GM23338 (cell line): Measurements from ENCODE around the gene MRPL32. TPM values are rescaled to one million over a fixed set of nuclear protein-coding genes. Genes with fewer than 3 reads are reported as not detected.

ENCODE experiments used
- ATAC-seq: fragments of 200-7000 bp; cut with Tn5 transposase; 3 replicates; pipeline ENCODE4 v1.9.1; 2020
- DNase-seq: peaks from one replicate; pipeline ENCODE4 v3.0.0-alpha.2; 2015; ENCODE audit warnings: low spot score
- H2AFZ ChIP-seq: fragments of 200-600 bp; sonication (generic); 2 replicates; pipeline ENCODE4 v1.8.0; 2016; ENCODE audit warnings: antibody characterized with exemption, mild to moderate bottlenecking, moderate library complexity
- H3F3A ChIP-seq: fragments of 200-600 bp; sonication (generic); replicated peaks from 2 replicates; pipeline ENCODE4 v1.8.0; 2017; ENCODE audit warnings: antibody characterized with exemption, mixed run types, low read depth
- H3K27ac ChIP-seq: fragments of 200-600 bp; sonication (generic); 2 replicates; pipeline ENCODE4 v1.6.1; 2016; ENCODE audit warnings: low read depth
- H3K27me3 ChIP-seq: fragments of 200-600 bp; sonication (generic); 2 replicates; pipeline ENCODE4 v1.8.0; 2016; ENCODE audit warnings: mild to moderate bottlenecking, mixed run types, moderate library complexity; ENCODE audit not compliant: insufficient read depth
- H3K36me3 ChIP-seq: fragments of 200-600 bp; sonication (generic); 2 replicates; pipeline ENCODE4 v1.8.0; 2016; ENCODE audit warnings: mild to moderate bottlenecking; ENCODE audit not compliant: insufficient read depth
- H3K4me1 ChIP-seq: fragments of 200-600 bp; sonication (generic); 2 replicates; pipeline ENCODE4 v1.8.0; 2016; ENCODE audit warnings: mild to moderate bottlenecking, moderate library complexity; ENCODE audit not compliant: insufficient read depth
- H3K4me2 ChIP-seq: fragments of 200-600 bp; sonication (generic); 2 replicates; pipeline ENCODE4 v1.7.1; 2017; ENCODE audit warnings: mixed run types
- H3K4me3 ChIP-seq: fragments of 200-600 bp; sonication (generic); 2 replicates; pipeline ENCODE4 v1.6.1; 2016; ENCODE audit warnings: mixed run types
- H3K79me2 ChIP-seq: fragments of 200-600 bp; sonication (generic); replicated peaks from 2 replicates; pipeline ENCODE4 v1.8.0; 2017; ENCODE audit warnings: mild to moderate bottlenecking; ENCODE audit not compliant: insufficient read depth
- H3K9me2 ChIP-seq: fragments of 200-600 bp; sonication (generic); 2 replicates; pipeline ENCODE4 v1.8.0; 2017; ENCODE audit not compliant: insufficient read depth
- H4K20me1 ChIP-seq: fragments of 200-600 bp; sonication (generic); replicated peaks from 2 replicates; pipeline ENCODE4 v1.8.0; 2017; ENCODE audit warnings: mild to moderate bottlenecking; ENCODE audit not compliant: insufficient read depth
- H3K27ac Mint-ChIP-seq: 2 replicates; pipeline ENCODE4 v1.8.0; 2020; ENCODE audit warnings: inconsistent platforms, mild to moderate bottlenecking, moderate library complexity, mixed read lengths
- H3K27me3 Mint-ChIP-seq: 3 replicates; pipeline ENCODE4 v1.8.0; 2022; ENCODE audit warnings: low read depth, mild to moderate bottlenecking, moderate library complexity, mixed read lengths, inconsistent platforms; ENCODE audit not compliant: insufficient read depth, poor library complexity
- H3K36me3 Mint-ChIP-seq: 3 replicates; pipeline ENCODE4 v1.8.0; 2021; ENCODE audit warnings: low read depth, mild to moderate bottlenecking, inconsistent platforms, moderate library complexity, mixed read lengths
- H3K4me1 Mint-ChIP-seq: 3 replicates; pipeline ENCODE4 v1.8.0; 2020; ENCODE audit warnings: mild to moderate bottlenecking, inconsistent platforms, mixed read lengths
- H3K4me3 Mint-ChIP-seq: 3 replicates; pipeline ENCODE4 v1.8.0; 2021; ENCODE audit warnings: moderate library complexity, mild to moderate bottlenecking, inconsistent platforms, mixed read lengths
- H3K9me3 Mint-ChIP-seq: 3 replicates; pipeline ENCODE4 v1.8.0; 2020; ENCODE audit warnings: moderate library complexity, mild to moderate bottlenecking, inconsistent platforms, mixed read lengths
- CREB1 ChIP-seq: fragments of 250-450 bp; sonication (Bioruptor Pico); IDR thresholded peaks from 2 replicates; pipeline ENCODE4 v1.5.0; 2020; ENCODE audit warnings: low read depth, mild to moderate bottlenecking, moderate library complexity
- CTCF ChIP-seq, 2 experiments: fragments of 200-600 bp in 1 of 2; sonication (generic) in 1 of 2; conservative IDR thresholded peaks; 2 replicates each; pipeline versions ENCODE4 v1.5.1 to v1.6.1; 2016 to 2017; ENCODE audit warnings: antibody characterized with exemption in 2 of 2, low read depth in 2 of 2, mild to moderate bottlenecking in 2 of 2, moderate library complexity in 1 of 2
- EZH2 ChIP-seq: fragments of 200-600 bp; sonication (generic); IDR thresholded peaks from one replicate; pipeline ENCODE4 v1.8.0; 2017; ENCODE audit warnings: antibody characterized with exemption, mild to moderate bottlenecking, low read depth; ENCODE audit not compliant: unreplicated experiment
- EZH2phosphoT487 ChIP-seq: fragments of 200-600 bp; sonication (generic); IDR thresholded peaks from one replicate; pipeline ENCODE4 v1.8.1; 2018; ENCODE audit warnings: antibody characterized with exemption; ENCODE audit not compliant: unreplicated experiment
- JUNB ChIP-seq: IDR thresholded peaks from one replicate; pipeline ENCODE4 v1.6.1; 2016; ENCODE audit warnings: antibody characterized with exemption; ENCODE audit not compliant: unreplicated experiment
- NANOG ChIP-seq: IDR thresholded peaks from 2 replicates; pipeline ENCODE4 v1.6.1; 2016; ENCODE audit warnings: antibody characterized with exemption, borderline replicate concordance
- POLR2AphosphoS5 ChIP-seq: IDR thresholded peaks from 2 replicates; pipeline ENCODE4 v1.6.1; 2016; ENCODE audit warnings: antibody characterized with exemption, low read depth
- STAT1 ChIP-seq: IDR thresholded peaks from one replicate; pipeline ENCODE4 v1.6.1; 2016; ENCODE audit warnings: antibody characterized with exemption; ENCODE audit not compliant: unreplicated experiment
- ZNF114 ChIP-seq: fragments of 250-450 bp; sonication (Bioruptor Pico); IDR thresholded peaks from 2 replicates; pipeline ENCODE4 v1.5.0; 2020; ENCODE audit warnings: mild to moderate bottlenecking, moderate library complexity
- ZNF331 ChIP-seq: fragments of 250-450 bp; sonication (Bioruptor Pico); IDR thresholded peaks from 2 replicates; pipeline ENCODE4 v1.5.0; 2020; ENCODE audit warnings: low read depth, mild to moderate bottlenecking, moderate library complexity
- polyA plus RNA-seq: library from polyadenylated mRNA; unstranded; fragments of >200 nt; fragmentation: Nextera tagmentation; extraction: Ambion mirVana; gene quantifications from 2 replicates; pipeline ENCODE4 v1.2.1, GENCODE V29; 2016
- total RNA-seq: library from RNA; depleted of rRNA; stranded (reverse); fragments of >200 nt; shearing (Covaris generic); gene quantifications from 2 replicates; pipeline ENCODE4 v1.2.3, GENCODE V29; 2014
- TF ChIP-seq, protein P1 (sequence below): fragments of 250-450 bp; sonication (Bioruptor Pico); IDR thresholded peaks from 2 replicates; pipeline ENCODE4 v1.5.0; 2020; ENCODE audit warnings: mild to moderate bottlenecking, moderate library complexity
- TF ChIP-seq, protein P2 (sequence below): IDR thresholded peaks from 2 replicates; pipeline ENCODE4 v1.6.1; 2016; ENCODE audit warnings: antibody characterized with exemption

The MRPL32 gene
- total and polyA plus RNA-seq, 2 experiments from 2014 or later = 93.4 to 303 TPM

DNA sequence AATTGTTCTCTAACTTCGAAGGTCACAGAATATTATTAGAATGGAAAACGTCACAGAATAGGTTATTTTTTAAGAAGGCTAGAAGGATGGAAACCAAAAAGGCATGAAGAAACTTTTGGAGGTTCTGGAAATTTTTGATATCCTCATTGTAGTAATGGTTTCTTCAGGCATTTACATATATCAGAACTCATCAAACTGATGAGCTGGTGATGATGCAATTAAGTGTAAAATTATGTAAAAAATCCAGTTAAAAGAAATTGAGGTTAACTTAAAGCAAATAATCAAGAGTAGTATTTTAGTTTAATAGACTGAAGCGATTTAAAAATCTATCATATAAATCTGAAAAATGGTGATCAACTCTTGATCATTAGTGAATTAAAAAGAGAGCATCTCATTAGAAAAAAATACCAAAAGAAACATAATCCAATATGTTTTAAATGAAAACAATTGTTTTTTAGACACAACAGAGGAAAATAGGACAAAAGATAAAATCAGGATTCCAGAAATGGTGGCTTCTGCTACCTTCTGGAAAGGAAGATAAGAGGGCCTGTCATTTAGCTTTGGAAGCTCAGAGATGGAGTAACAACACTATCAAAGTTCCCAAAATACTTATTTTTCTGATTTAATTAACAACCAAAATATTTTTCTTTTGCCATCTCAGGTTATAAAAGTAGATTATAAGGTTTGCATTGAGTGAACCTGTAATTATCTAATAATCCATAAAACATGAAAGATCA is 10.0 kb upstream of the MRPL32 start:
- Histone ChIP-seq H3F3A (no peaks in the 10 kb centered on the region), H3K79me2 (peaks cover 32% of the 10 kb centered on the region), H3K36me3 (peaks cover 79% of the 10 kb centered on the region), H3K27me3 (no peaks in the 10 kb centered on the region), H3K4me3 (no peak overlapping the region), H3K4me1 (no peaks in the 10 kb centered on the region), H3K4me2 (no peak overlapping the region), H3K27ac (no peak overlapping the region), H4K20me1 (peaks cover 28% of the 10 kb centered on the region; the same call in 1 of the 2 replicates), H3K9me2 (no peaks in the 10 kb centered on the region), H2AFZ (no peak overlapping the region)
- peaks cover 5% of the 10 kb centered on the region for H3K27me3 Mint-ChIP-seq
- H3K9me3 Mint-ChIP-seq = no peaks in the 10 kb centered on the region
- no peak for DNase-seq
- no peak overlapping the region for H3K4me3 Mint-ChIP-seq
- H3K4me1 Mint-ChIP-seq = no peaks in the 10 kb centered on the region
- TF ChIP-seq STAT1 = no peak
- no peak for ATAC-seq
- H3K27ac Mint-ChIP-seq = no peak overlapping the region
- peaks cover 89% of the 10 kb centered on the region for H3K36me3 Mint-ChIP-seq

- Histone ChIP-seq H3K27me3 (no peaks in the 10 kb centered on the region), H2AFZ (no peak overlapping the region), H4K20me1 (peaks cover 46% of the 10 kb centered on the region), H3K4me3 (no peak overlapping the region), H3K4me1 (no peaks in the 10 kb centered on the region), H3K27ac (0 out of 2 replicates have a peak overlapping the region, but pooled peaks have one; percentile 41), H3F3A (no peaks in the 10 kb centered on the region), H3K36me3 (peaks cover 77% of the 10 kb centered on the region), H3K4me2 (no peak overlapping the region), H3K9me2 (no peaks in the 10 kb centered on the region), H3K79me2 (peaks cover 54% of the 10 kb centered on the region)
- Mint-ChIP-seq H3K9me3 (no peaks in the 10 kb centered on the region), H3K4me3 (no peak overlapping the region), H3K4me1 (peaks cover 8% of the 10 kb centered on the region; the same call in 2 of the 3 replicates), H3K27ac (no peak overlapping the region), H3K36me3 (peaks cover 81% of the 10 kb centered on the region), H3K27me3 (peaks cover 2% of the 10 kb centered on the region)
- DNase-seq = no peak
- no peak for ATAC-seq
- TF ChIP-seq STAT1 = no peak
- TF ChIP-seq EZH2 = no peak
- no peak for TF ChIP-seq JUNB
- no peak for TF ChIP-seq NANOG
- TF ChIP-seq, protein P1, sequence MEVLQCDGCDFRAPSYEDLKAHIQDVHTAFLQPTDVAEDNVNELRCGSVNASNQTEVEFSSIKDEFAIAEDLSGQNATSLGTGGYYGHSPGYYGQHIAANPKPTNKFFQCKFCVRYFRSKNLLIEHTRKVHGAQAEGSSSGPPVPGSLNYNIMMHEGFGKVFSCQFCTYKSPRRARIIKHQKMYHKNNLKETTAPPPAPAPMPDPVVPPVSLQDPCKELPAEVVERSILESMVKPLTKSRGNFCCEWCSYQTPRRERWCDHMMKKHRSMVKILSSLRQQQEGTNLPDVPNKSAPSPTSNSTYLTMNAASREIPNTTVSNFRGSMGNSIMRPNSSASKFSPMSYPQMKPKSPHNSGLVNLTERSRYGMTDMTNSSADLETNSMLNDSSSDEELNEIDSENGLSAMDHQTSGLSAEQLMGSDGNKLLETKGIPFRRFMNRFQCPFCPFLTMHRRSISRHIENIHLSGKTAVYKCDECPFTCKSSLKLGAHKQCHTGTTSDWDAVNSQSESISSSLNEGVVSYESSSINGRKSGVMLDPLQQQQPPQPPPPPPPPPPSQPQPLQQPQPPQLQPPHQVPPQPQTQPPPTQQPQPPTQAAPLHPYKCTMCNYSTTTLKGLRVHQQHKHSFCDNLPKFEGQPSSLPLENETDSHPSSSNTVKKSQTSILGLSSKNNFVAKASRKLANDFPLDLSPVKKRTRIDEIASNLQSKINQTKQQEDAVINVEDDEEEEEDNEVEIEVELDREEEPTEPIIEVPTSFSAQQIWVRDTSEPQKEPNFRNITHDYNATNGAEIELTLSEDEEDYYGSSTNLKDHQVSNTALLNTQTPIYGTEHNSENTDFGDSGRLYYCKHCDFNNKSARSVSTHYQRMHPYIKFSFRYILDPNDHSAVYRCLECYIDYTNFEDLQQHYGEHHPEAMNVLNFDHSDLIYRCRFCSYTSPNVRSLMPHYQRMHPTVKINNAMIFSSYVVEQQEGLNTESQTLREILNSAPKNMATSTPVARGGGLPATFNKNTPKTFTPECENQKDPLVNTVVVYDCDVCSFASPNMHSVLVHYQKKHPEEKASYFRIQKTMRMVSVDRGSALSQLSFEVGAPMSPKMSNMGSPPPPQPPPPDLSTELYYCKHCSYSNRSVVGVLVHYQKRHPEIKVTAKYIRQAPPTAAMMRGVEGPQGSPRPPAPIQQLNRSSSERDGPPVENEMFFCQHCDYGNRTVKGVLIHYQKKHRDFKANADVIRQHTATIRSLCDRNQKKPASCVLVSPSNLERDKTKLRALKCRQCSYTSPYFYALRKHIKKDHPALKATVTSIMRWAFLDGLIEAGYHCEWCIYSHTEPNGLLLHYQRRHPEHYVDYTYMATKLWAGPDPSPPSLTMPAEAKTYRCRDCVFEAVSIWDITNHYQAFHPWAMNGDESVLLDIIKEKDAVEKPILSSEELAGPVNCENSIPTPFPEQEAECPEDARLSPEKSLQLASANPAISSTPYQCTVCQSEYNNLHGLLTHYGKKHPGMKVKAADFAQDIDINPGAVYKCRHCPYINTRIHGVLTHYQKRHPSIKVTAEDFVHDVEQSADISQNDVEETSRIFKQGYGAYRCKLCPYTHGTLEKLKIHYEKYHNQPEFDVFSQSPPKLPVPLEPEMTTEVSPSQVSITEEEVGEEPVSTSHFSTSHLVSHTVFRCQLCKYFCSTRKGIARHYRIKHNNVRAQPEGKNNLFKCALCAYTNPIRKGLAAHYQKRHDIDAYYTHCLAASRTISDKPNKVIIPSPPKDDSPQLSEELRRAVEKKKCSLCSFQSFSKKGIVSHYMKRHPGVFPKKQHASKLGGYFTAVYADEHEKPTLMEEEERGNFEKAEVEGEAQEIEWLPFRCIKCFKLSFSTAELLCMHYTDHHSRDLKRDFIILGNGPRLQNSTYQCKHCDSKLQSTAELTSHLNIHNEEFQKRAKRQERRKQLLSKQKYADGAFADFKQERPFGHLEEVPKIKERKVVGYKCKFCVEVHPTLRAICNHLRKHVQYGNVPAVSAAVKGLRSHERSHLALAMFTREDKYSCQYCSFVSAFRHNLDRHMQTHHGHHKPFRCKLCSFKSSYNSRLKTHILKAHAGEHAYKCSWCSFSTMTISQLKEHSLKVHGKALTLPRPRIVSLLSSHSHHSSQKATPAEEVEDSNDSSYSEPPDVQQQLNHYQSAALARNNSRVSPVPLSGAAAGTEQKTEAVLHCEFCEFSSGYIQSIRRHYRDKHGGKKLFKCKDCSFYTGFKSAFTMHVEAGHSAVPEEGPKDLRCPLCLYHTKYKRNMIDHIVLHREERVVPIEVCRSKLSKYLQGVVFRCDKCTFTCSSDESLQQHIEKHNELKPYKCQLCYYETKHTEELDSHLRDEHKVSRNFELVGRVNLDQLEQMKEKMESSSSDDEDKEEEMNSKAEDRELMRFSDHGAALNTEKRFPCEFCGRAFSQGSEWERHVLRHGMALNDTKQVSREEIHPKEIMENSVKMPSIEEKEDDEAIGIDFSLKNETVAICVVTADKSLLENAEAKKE = no peak
- TF ChIP-seq, protein P2, sequence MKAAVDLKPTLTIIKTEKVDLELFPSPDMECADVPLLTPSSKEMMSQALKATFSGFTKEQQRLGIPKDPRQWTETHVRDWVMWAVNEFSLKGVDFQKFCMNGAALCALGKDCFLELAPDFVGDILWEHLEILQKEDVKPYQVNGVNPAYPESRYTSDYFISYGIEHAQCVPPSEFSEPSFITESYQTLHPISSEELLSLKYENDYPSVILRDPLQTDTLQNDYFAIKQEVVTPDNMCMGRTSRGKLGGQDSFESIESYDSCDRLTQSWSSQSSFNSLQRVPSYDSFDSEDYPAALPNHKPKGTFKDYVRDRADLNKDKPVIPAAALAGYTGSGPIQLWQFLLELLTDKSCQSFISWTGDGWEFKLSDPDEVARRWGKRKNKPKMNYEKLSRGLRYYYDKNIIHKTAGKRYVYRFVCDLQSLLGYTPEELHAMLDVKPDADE = no peak
- TF ChIP-seq ZNF114 (CRISPR knock-in tag) = no peak
- no peak for TF ChIP-seq ZNF331 (CRISPR knock-in tag)
- TF ChIP-seq CTCF (conservative IDR thresholded peaks at IDR 0.05; ENCODE audit: low read depth in 2 of 2) = no peak
- TF ChIP-seq CREB1 (CRISPR knock-in tag) = no peak
- TF ChIP-seq POLR2AphosphoS5 = no peak
- no peak for TF ChIP-seq EZH2phosphoT487
Observed at GRCh38 chr7:42924223-42924838, 7.8 kb upstream of the MRPL32 start.
